Measurements from ENCODE around the gene KCNT1. TPM values are rescaled to one million over a fixed set of nuclear protein-coding genes. Genes with fewer than 3 reads are reported as not detected.

The KCNT1 gene
- polyA plus RNA-seq, 1 donor (not counting 4 experiments of a cell fraction or from before 2014, with no cell fraction given) = not detected

DNA sequence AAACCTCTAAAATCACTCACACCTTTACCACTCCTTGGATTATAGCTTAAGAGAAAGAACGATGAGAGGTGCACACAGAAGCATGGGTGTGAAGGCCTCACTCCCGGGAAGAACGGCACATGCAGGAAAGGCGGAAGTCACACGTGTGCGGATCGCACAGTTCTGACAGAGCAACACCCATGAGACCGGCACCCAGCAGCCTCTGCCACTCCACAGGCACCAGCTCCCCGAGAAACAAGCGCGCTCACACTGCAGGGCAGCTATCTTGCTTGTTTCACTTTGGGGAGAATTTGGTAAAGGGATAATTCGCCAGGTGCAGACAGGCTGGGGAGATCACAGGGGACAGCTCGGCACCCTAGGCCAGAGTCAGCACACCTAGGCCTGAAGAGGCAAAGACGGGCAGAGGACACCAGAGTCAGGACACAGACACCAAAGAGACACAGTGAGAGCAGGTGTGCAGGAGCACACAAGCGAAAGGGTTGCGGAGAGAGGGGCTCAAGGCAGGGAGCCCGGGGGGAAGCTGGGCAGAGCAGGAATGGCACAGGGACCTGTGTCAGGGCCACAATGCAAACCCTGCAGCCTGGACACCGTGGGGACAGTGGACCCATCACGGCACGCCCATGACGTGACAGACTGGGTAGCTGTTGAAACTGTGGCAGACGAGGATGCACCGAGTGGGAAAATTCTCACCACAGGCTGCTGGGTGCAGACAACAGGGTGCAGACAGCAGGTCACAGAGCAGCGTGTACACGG is 123.6 kb downstream of the KCNT1 start:
- Histone ChIP-seq H2AFZ (ENCODE audit: control insufficient read depth, low read length) (no peak overlapping the region), H4K20me1 (ENCODE audit: control insufficient read depth, extremely low read depth, insufficient read depth, low read length) (no peaks in the 10 kb centered on the region), H3K36me3 (ENCODE audit: control insufficient read depth in 2 of 2, extremely low read depth in 1 of 2, insufficient read depth in 2 of 2, low read length in 2 of 2) (peaks cover 16 to 23% of the 10 kb centered on the region in 2 experiments), H3K9me1 (ENCODE audit: control insufficient read depth, extremely low read depth, insufficient read depth, low read length) (no peaks in the 10 kb centered on the region), H3K9ac (ENCODE audit: control insufficient read depth, extremely low read depth, insufficient read depth, low read length) (no peak overlapping the region), H3K79me2 (ENCODE audit: control insufficient read depth, insufficient read depth, low read length) (peaks cover 5% of the 10 kb centered on the region), H3K27me3 (ENCODE audit: control insufficient read depth, extremely low read depth, insufficient read depth, low read length) (no peaks in the 10 kb centered on the region), H3K4me3 (ENCODE audit: control insufficient read depth in 2 of 3, extremely low read depth in 1 of 3, insufficient read depth in 2 of 3, low read depth in 1 of 3, low read length in 3 of 3) (no peak overlapping the region), H3K27ac (ENCODE audit: control insufficient read depth, insufficient read depth, low read length) (no peak overlapping the region), H3K4me2 (ENCODE audit: control insufficient read depth, extremely low read depth, insufficient read depth, low read depth, low read length) (no peak overlapping the region), H3K4me1 (ENCODE audit: control insufficient read depth, extremely low read depth, insufficient read depth, low read length) (no peaks in the 10 kb centered on the region), H3K9me3 (ENCODE audit: control insufficient read depth, low read depth, low read length) (no peaks in the 10 kb centered on the region)
- no peak for FAIRE-seq
- dilution Hi-C loops (cut with MboI; ENCODE audit: extremely low pct_ligation_motif_present, low sequenced_read_pairs) = no loop called here
- TF ChIP-seq, protein P1, sequence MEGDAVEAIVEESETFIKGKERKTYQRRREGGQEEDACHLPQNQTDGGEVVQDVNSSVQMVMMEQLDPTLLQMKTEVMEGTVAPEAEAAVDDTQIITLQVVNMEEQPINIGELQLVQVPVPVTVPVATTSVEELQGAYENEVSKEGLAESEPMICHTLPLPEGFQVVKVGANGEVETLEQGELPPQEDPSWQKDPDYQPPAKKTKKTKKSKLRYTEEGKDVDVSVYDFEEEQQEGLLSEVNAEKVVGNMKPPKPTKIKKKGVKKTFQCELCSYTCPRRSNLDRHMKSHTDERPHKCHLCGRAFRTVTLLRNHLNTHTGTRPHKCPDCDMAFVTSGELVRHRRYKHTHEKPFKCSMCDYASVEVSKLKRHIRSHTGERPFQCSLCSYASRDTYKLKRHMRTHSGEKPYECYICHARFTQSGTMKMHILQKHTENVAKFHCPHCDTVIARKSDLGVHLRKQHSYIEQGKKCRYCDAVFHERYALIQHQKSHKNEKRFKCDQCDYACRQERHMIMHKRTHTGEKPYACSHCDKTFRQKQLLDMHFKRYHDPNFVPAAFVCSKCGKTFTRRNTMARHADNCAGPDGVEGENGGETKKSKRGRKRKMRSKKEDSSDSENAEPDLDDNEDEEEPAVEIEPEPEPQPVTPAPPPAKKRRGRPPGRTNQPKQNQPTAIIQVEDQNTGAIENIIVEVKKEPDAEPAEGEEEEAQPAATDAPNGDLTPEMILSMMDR (optimal IDR thresholded peaks at IDR 0.05 in 1 of 3, IDR thresholded peaks at IDR 0.05 in 1 of 3, conservative IDR thresholded peaks at IDR 0.05 in 1 of 3; ENCODE audit: extremely low read depth in 1 of 3, insufficient read depth in 2 of 3, low read length in 3 of 3) = no peak
- TF ChIP-seq EZH2 (IDR thresholded peaks at IDR 0.05; ENCODE audit: low read length) = no peak
- no peak for DNase-seq (ENCODE audit: low read depth, low spot score)

DNA sequence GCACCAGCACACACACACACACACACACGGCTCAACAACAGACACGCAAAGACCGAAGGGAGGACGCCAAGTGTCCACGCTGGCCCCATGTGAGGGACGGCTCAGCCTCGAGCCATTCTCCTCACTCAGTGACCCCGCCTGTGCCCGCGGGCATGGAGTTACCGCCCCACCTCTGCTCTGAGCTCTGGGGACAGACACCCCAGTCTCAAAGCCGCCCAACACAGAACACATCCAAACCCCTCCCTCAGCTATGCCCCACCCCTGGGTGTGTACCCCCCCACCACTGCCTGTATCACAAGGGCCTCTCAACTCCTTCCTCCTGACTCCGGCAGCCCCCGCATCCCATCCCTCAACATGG is 124.2 kb downstream of the KCNT1 start:
- Histone ChIP-seq H3K9me1 (ENCODE audit: control insufficient read depth, extremely low read depth, insufficient read depth, low read length) (no peaks in the 10 kb centered on the region), H3K36me3 (ENCODE audit: control insufficient read depth in 2 of 2, extremely low read depth in 1 of 2, insufficient read depth in 2 of 2, low read length in 2 of 2) (peaks cover 16 to 20% of the 10 kb centered on the region in 2 experiments)

More for the DNA sequence above, 124.2 kb downstream of the KCNT1 start:
- Histone ChIP-seq H3K79me2 (ENCODE audit: control insufficient read depth, insufficient read depth, low read length) (peaks cover 6% of the 10 kb centered on the region), H3K4me1 (ENCODE audit: control insufficient read depth, extremely low read depth, insufficient read depth, low read length) (no peaks in the 10 kb centered on the region), H4K20me1 (ENCODE audit: control insufficient read depth, extremely low read depth, insufficient read depth, low read length) (no peaks in the 10 kb centered on the region), H3K27me3 (ENCODE audit: control insufficient read depth, extremely low read depth, insufficient read depth, low read length) (no peaks in the 10 kb centered on the region), H3K9ac (ENCODE audit: control insufficient read depth, extremely low read depth, insufficient read depth, low read length) (no peak overlapping the region), H3K4me3 (ENCODE audit: control insufficient read depth in 2 of 3, extremely low read depth in 1 of 3, insufficient read depth in 2 of 3, low read depth in 1 of 3, low read length in 3 of 3) (no peak overlapping the region), H3K9me3 (ENCODE audit: control insufficient read depth, low read depth, low read length) (no peaks in the 10 kb centered on the region), H3K4me2 (ENCODE audit: control insufficient read depth, extremely low read depth, insufficient read depth, low read depth, low read length) (no peak overlapping the region), H3K27ac (ENCODE audit: control insufficient read depth, insufficient read depth, low read length) (no peak overlapping the region), H2AFZ (ENCODE audit: control insufficient read depth, low read length) (no peak overlapping the region)
- no peak for DNase-seq (ENCODE audit: low read depth, low spot score)
- TF ChIP-seq, protein P1 (optimal IDR thresholded peaks at IDR 0.05 in 1 of 3, IDR thresholded peaks at IDR 0.05 in 1 of 3, conservative IDR thresholded peaks at IDR 0.05 in 1 of 3; ENCODE audit: extremely low read depth in 1 of 3, insufficient read depth in 2 of 3, low read length in 3 of 3) = no peak
- no peak for TF ChIP-seq EZH2 (IDR thresholded peaks at IDR 0.05; ENCODE audit: low read length)
- FAIRE-seq = no peak
- dilution Hi-C loops (cut with MboI; ENCODE audit: extremely low pct_ligation_motif_present, low sequenced_read_pairs) = no loop called here

All from keratinocyte (primary cell).